Duodenal mucosa (tissue), 2 donors: ENCODE data around the gene CKMT2.
A peak's percentile ranks its signal among the peaks of the same experiment; 100 is the strongest.

Source experiments
- H3K27ac ChIP-seq: one replicate; pipeline ENCODE4 v1.7.0; 2013; ENCODE audit warnings: low read depth, low read length
- H3K27me3 ChIP-seq, 2 donors: one replicate each; pipeline ENCODE4 v1.7.0; 2013; ENCODE audit warnings: low read length in 2 of 2, control low read depth in 1 of 2; ENCODE audit not compliant: insufficient read depth in 2 of 2, control insufficient read depth in 1 of 2
- H3K36me3 ChIP-seq, 2 donors: one replicate each; pipeline ENCODE4 v1.7.0; 2013; ENCODE audit warnings: low read length in 2 of 2, control low read depth in 1 of 2; ENCODE audit not compliant: insufficient read depth in 2 of 2, control insufficient read depth in 1 of 2
- H3K4me1 ChIP-seq, 2 donors: one replicate each; pipeline ENCODE4 v1.7.0; 2013; ENCODE audit warnings: low read length in 2 of 2, control low read depth in 1 of 2; ENCODE audit not compliant: insufficient read depth in 2 of 2, control insufficient read depth in 1 of 2
- H3K4me3 ChIP-seq, 2 donors: one replicate each; pipeline ENCODE4 v1.7.0; 2013; ENCODE audit warnings: low read length in 2 of 2, low read depth in 1 of 2
- H3K9ac ChIP-seq, 2 donors: one replicate each; pipeline ENCODE4 v1.7.0; 2013; ENCODE audit warnings: low read length in 2 of 2, low read depth in 1 of 2
- H3K9me3 ChIP-seq, 2 donors: one replicate each; pipeline ENCODE4 v1.7.0; 2013; ENCODE audit warnings: low read length in 2 of 2, control low read depth in 1 of 2; ENCODE audit not compliant: control insufficient read depth in 1 of 2

The CKMT2 gene

DNA sequence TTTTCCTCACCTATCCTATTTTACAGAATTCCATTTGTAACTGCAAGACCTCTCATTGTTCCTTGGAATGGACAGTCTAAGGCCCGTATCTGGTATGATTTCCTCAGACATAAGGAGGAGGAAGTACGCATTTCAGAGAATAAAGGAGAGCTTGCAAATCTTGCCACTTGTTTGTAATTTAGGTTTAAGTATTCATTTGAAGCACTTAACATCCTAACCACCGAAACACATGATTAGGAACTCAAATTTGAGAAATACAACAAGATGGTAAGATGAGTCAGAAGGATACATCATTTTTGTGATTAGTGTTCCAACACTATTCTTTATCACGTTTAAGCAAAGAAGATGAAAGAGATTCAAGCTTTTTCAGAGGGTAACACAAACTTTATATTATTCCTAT, 64.4 kb downstream of the CKMT2 start:
- Histone ChIP-seq H3K27ac (no peak overlapping the region), H3K9ac (no peak overlapping the region), H3K36me3 (no peaks in the 10 kb centered on the region), H3K4me1 (peaks cover 12 to 14% of the 10 kb centered on the region in 2 donors), H3K9me3 (peaks cover 6 to 10% of the 10 kb centered on the region in 2 donors), H3K4me3 (no peak overlapping the region), H3K27me3 (no peaks in the 10 kb centered on the region)

DNA sequence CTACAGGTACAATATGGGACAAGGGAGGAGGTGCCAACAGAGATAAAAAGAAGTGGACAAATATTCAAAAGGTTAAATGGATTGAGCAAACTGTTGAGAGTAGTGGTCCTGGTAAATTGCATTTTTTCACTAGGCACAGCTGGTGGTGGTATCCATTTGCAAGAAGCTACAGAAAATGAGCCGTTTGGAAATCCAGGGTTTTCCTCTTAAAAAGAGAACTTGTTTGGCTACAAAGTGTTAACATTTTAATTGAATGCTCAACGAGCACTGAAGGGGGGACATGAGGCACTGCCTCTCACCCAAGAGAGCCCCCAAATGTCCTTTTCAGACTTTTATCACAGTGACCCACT, 67.8 kb downstream of the CKMT2 start:
- H3K4me1 ChIP-seq, result peaks cover 13 to 16% of the 10 kb centered on the region in 2 donors
- H3K9ac ChIP-seq, result peak overlapping the region; percentile 96 to 98
- peak overlapping the region; percentile 87 for H3K27ac ChIP-seq
- H3K27me3 ChIP-seq, result no peaks in the 10 kb centered on the region
- H3K36me3 ChIP-seq, result peaks cover 0 to 9% of the 10 kb centered on the region in 2 donors
- H3K4me3 ChIP-seq, result peak overlapping the region; percentile 91 to 99
- H3K9me3 ChIP-seq, result no peaks in the 10 kb centered on the region

DNA sequence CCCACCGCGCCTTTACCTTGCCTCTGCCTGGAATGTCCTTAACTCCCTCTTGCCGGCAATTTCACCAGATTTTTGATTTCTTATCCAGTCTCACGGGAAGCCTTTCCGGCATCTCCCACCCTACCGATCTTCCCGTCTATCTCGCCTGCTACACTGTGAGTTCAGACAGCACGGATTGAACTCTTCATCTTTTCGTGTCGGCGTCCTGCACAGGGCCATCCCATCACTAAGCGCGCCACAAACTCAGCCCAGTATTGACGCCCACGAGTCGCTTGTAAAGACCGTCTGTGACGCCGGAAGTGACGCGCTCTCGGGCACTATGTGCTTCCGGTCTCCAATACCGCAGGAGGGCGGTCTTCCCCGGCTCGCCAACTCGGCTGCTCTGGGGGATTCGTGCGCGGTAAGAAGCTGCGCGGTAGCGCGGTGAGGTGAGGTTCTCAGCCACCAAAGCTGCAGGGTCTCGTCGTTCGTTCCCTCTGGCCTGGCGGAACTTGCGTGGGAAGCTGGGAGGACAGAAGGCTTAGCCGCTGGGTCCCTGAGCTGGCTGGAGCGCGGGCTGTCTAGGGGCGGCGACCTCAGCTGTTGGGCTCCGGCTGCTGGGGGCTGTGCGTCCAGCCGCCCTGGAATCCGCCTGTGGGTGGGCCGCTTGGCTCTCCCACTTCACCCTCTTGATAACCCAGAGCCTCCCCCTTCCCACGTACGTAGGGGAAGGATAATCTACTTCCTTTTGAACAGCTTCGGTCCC, 68.3 kb downstream of the CKMT2 start, which contains the start of gene ZCCHC9:
Gene ZCCHC9, plus strand, starts transcription at position 317 of the 745 bp plus-strand sequence. CDS start 3,171 bp downstream, outside the sequence.
- Histone ChIP-seq H3K9me3 (no peaks in the 10 kb centered on the region), H3K4me1 (peaks cover 13 to 16% of the 10 kb centered on the region in 2 donors), H3K36me3 (peaks cover 0 to 9% of the 10 kb centered on the region in 2 donors), H3K9ac (peak within 1 kb of the TSS; percentile 96 to 98), H3K4me3 (peak within 1 kb of the TSS; percentile 91 to 99), H3K27ac (peak within 1 kb of the TSS; percentile 87), H3K27me3 (no peaks in the 10 kb centered on the region)

DNA sequence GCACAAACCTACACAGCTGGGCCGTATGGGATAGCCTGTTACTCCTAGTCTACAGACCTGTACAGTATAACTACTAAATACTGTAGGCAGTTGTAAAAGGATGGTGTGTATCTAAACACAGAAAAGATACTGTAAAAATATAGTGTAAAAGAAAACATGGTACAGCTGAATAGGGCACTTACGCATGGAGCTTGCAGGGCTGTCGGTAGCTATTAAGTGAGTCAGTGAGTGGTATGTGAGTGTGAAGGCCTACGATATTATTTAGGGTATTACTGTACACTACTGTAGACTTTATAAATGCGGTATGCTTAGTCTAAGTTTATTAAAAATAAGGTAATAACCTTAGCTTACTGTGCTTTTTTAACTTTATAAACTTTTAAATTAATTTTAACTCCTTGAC, 69.5 kb downstream of the CKMT2 start:
- peaks cover 13 to 16% of the 10 kb centered on the region in 2 donors for H3K4me1 ChIP-seq
- peak overlapping the region; percentile 91 to 99 for H3K4me3 ChIP-seq
- H3K27ac ChIP-seq, result no peak overlapping the region
- no peaks in the 10 kb centered on the region for H3K9me3 ChIP-seq
- H3K9ac ChIP-seq, result no peak overlapping the region
- H3K36me3 ChIP-seq, result peaks cover 0 to 9% of the 10 kb centered on the region in 2 donors
- no peaks in the 10 kb centered on the region for H3K27me3 ChIP-seq

DNA sequence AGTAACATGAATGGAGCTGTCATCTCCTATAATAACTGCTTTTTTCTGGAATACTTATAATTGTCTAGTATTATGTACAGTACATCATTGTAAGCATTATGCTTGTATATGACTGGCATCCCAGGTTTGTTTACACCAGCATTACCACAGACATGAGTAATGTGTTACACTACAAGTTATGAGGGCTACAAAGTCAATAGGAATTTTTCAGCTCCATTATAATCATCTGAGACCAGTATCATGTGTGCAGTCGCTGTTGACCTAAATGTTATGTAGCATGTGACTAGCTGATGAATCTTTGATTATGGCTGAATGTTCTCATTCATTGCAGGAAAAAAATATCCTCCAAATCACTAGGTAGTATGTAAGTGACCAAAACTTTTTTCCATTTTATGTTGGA, 70.4 kb downstream of the CKMT2 start:
- Histone ChIP-seq H3K4me1 (peaks cover 13 to 16% of the 10 kb centered on the region in 2 donors), H3K9ac (no peak overlapping the region), H3K27ac (no peak overlapping the region), H3K4me3 (no peak overlapping the region), H3K27me3 (no peaks in the 10 kb centered on the region), H3K36me3 (peaks cover 0 to 9% of the 10 kb centered on the region in 2 donors), H3K9me3 (no peaks in the 10 kb centered on the region)

DNA sequence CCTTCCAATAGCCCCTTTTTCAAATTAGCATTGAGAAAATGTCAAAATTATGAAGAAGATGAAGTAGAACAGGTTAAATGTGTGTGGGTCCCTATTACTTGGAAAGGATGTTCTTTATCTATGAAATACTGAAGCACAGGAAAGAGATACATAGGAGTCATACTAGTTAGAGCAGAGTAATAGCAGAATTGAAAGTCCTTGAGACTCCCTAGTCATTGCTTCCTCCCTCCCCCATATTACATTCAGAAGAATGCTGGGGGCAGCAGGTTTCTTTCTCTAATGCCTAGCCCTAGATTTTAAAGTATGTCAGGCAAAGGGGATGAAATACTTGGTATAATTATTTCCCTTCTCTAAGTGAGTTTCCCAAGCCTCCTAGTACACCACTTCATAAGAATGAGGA, 72.7 kb downstream of the CKMT2 start:
- H3K9me3 ChIP-seq, result no peaks in the 10 kb centered on the region
- H3K4me1 ChIP-seq, result peaks cover 4 to 8% of the 10 kb centered on the region in 2 donors
- peaks cover 4 to 18% of the 10 kb centered on the region in 2 donors for H3K36me3 ChIP-seq
- H3K27me3 ChIP-seq, result no peaks in the 10 kb centered on the region
- no peak overlapping the region for H3K27ac ChIP-seq
- H3K4me3 ChIP-seq, result no peak overlapping the region
- H3K9ac ChIP-seq, result no peak overlapping the region

DNA sequence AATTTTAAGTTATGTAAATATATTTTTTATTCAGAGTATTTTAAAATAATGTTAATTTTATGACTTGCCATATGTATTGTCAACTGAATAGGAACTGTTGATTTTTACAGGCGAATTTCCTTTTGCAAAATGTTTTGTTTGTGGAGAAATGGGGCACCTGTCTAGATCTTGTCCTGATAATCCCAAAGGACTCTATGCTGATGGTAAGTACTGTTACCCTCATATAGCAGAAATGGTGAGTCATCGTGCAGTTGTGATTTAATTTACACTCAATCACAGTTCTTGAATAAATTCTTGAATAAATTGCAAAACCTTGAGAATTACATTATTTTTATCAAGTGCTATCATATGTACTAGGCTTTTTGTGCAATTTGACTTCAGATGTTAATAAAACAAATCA, 75.7 kb downstream of the CKMT2 start:
- H3K36me3 ChIP-seq, result peaks cover 11 to 42% of the 10 kb centered on the region in 2 donors
- no peaks in the 10 kb centered on the region for H3K4me1 ChIP-seq
- no peaks in the 10 kb centered on the region for H3K9me3 ChIP-seq
- H3K9ac ChIP-seq, result no peak overlapping the region
- H3K27ac ChIP-seq, result no peak overlapping the region
- H3K27me3 ChIP-seq, result no peaks in the 10 kb centered on the region
- no peak overlapping the region for H3K4me3 ChIP-seq

DNA sequence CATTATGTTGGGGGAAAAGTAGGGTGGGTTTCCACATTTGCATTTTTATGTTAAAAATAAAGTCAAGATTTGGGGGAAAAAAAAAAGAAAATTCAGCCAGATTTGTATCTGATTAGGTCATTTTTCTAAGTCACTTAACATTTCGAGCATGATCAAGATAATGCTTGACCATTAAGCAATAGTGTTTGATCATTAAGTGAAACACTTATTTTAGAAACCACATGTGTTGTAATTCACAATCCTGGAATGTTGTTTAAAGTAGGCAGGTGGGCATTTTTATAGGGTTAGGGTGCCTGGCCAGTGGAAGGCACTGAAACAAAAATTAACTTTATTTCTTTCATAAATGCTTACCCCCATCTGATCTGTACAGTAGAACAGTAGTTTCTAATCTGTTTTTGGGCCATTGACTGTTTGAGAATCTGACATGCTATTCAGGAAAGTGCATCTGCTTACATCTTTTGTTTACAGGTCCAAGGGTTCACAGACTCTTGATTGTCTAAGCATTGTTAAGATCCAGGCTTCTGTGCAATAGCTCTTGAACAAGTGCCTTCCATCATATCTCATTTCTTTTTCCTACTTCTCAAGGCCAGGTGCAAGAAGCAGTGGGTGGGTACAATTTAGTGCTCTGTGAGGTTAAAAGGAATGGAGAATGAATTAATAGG, 77.4 kb downstream of the CKMT2 start:
- Histone ChIP-seq H3K4me3 (no peak overlapping the region), H3K27me3 (no peaks in the 10 kb centered on the region), H3K4me1 (no peaks in the 10 kb centered on the region), H3K36me3 (peaks cover 11 to 39% of the 10 kb centered on the region in 2 donors), H3K9me3 (no peaks in the 10 kb centered on the region), H3K27ac (no peak overlapping the region), H3K9ac (no peak overlapping the region)

DNA sequence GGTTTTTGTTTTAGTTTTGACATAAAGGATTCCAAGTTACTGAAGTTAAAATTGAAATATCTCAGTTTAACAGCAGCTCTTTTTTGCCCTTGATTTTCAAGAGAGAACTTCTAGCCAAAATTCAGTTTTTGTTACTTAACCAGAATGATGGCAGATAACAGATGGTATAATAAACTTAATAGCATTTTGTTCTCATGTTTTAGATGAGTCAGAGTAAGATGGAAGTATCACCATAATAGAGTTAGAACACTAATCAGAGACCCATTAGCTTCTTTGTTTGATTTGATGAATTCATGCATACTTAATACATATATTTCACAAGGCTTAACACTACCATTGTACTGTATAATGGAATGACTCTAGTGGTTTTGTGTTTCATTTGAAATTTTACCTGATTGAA, 80.2 kb downstream of the CKMT2 start:
- Histone ChIP-seq H3K9ac (no peak overlapping the region), H3K4me3 (no peak overlapping the region), H3K9me3 (no peaks in the 10 kb centered on the region), H3K27ac (no peak overlapping the region), H3K27me3 (no peaks in the 10 kb centered on the region), H3K4me1 (no peaks in the 10 kb centered on the region), H3K36me3 (peaks cover 11 to 36% of the 10 kb centered on the region in 2 donors)

DNA sequence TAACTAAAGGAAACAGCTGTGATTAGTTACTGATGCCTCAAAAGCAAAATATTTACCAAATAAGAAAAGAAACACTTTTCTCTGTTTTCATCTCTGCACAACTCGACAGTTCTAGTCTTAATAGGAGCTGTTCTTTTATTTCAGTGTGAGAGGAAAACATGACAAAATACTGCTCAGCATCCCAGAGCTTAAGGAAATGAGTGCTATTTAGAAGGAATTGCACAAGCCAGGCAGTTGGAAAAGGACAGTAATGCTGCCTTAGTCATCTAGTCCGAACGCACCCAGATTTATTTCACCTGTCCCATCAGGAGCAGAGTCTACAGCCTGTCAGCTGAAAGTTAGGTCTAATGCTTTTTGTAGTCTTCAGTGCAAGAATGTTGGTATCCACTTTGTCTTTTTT, 80.6 kb downstream of the CKMT2 start:
- Histone ChIP-seq H3K9ac (no peak overlapping the region), H3K4me3 (no peak overlapping the region), H3K9me3 (no peaks in the 10 kb centered on the region), H3K27me3 (no peaks in the 10 kb centered on the region), H3K27ac (no peak overlapping the region), H3K4me1 (no peaks in the 10 kb centered on the region), H3K36me3 (peaks cover 11 to 36% of the 10 kb centered on the region in 2 donors)
